Stimulated activated CD8-positive, alpha-beta memory T cell treated with anti-CD3 and anti-CD28 coated beads, Interleukin-4, amount 100 ng/mL, for 4 hours (primary cell): Measurements from ENCODE around the gene IL17REL.
"Not testable (repeated sequence)": the region's sequence is repeated elsewhere in the genome, so short reads cannot be mapped to it uniquely, and the experiment has no call there.

ENCODE experiments used
- DNase-seq, 2 donors: peaks; one replicate each; pipeline ENCODE4 v3.0.0-alpha.2; 2020; ENCODE audit warnings: low read depth in 2 of 2, low spot score in 1 of 2

Gene IL17REL

GRCh38 chr22:49948116-49948957 lies 64.2 kb downstream of the IL17REL start:
- DNase-seq, result no peak

DNA sequence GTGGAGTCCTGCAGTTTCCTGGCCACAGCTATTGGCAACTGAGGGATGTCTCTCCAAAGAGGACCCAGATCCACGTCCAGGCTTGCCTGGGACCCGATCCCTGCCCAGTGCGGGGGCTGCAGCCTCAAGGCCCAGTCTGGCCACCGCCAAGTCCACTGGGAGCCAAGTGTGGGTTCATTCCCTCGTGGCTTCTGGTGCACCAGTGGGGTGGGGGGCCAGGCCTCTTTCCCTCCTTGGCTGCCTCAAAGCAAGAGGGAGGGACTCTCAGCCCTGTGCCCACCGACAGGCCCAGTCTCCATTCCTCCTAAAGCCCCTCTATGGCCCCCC lies 65.3 kb downstream of the IL17REL start:
- no peak for DNase-seq

DNA sequence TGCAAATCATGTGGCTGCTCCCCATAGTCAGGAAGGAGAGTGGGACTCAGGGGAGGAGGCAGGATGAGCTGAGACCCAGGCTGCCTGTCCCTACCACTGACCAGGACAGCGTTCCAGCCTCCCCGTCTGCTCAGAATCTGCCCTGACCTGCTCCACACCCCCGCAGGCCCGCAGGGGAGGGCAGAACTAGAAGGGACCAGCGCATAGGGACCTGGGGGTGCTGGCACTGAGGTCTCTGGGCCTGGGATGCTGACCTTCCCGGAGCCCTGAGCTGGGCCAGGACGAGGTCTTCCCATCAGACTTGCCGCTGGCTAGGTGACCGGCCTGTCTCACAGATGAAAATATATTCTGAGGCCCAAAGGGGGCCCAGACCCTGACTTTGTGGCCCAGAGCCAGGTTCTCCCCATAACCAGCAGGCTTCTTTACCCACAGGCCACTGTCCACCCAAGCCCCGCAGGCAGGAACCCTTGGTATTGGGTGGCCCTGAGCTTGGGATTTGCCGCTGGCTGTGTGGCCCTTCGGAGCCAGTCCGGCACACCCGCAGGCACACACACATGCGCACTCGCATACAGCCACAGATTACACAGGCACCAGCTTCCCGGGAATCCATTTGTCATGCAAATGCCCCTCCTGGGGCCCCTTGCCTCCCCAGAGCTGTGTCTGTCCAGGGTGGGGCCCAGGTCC lies 65.8 kb downstream of the IL17REL start:
- no peak for DNase-seq

DNA sequence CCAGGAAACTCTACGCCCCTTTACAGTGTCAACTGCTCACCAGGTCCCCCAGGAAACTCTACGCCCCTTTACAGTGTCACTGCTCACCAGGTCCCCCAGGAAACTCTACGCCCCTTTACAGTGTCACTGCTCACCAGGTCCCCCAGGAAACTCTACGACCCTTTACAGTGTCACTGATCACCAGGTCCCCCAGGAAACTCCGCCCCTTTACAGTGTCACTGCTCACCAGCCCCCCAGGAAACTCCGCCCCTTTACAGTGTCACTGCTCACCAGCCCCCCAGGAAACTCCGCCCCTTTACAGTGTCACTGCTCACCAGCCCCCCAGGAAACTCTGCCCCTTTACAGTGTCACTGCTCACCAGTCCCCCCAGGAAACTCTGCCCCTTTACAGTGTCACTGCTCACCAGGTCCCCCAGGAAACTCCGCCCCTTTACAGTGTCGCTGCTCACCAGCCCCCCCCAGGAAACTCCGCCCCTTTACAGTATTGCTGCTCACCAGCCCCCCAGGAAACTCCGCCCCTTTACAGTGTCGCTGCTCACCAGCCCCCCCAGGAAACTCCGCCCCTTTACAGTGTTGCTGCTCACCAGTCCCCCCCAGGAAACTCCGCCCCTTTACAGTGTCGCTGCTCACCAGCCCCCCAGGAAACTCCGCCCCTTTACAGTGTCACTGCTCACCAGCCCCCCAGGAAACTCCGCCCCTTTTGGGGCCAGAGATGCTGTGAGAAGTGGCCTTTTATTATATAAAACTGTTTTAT lies 67.3 kb downstream of the IL17REL start:
- DNase-seq, result not testable (repeated sequence)
